ENCODE results near the gene DBX1.

- no peak for TF ChIP-seq EZH2 (IDR thresholded peaks at IDR 0.05; ENCODE audit: low read length, missing control alignments)
- no peak for TF ChIP-seq CTCF (conservative IDR thresholded peaks at IDR 0.05 in 1 of 2, IDR thresholded peaks at IDR 0.05 in 1 of 2; ENCODE audit: low read depth in 1 of 2, low read length in 2 of 2)
Measured at GRCh38 chr11:20158597-20159257, 1.5 kb downstream of the DBX1 start.
